ENCODE results near the gene PUS3. TPM values are rescaled to one million over a fixed set of nuclear protein-coding genes. Genes with fewer than 3 reads are reported as not detected.

The PUS3 gene
- total RNA-seq, 1 experiment from 2014 or later, result 11.9 TPM

DNA sequence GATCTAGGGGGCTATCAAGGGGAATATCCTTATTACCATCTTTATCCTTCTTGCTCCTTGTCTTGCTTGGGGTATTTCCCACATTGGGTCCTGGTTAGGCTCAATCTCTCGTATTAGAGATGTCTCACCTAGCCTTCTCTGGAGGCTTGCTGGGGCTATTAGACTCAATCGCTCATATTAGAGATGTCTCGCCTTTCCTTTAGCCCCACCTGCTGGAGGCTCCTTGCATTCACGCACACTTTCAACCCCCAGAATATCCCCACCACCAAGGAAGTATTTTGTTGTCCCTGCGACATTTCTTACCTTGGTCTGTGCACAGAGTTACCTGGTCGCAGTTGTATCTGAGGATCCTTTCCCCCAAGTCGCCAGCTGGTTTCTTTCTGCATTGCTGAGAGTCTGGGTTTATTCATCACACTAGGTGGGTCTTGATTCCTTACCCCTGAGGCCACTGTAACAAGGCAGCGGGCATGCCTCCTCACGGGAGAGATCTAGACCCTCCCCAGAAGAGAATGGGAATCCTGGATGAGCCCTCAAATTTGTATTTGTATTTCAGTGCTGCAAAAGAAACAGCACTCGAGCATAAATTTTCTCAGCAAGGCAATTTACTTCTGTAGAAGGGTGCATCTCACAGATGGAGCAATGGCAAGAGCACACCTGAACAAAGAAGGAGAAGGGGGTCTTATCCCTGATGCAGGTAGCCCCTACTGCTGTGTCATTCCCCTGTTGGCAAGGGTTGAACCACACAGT, 31.4 kb downstream of the PUS3 start:
- ChIA-PET RAD21 (ENCODE audit: low non-redundant PET in 1 of 2, low total read pairs in 2 of 2, uncharacterized antibody in 2 of 2, unreplicated experiment in 2 of 2) (no interaction called here), POLR2A (no interaction called here), CTCF (no interaction called here)
- H2AFZ ChIP-seq (ENCODE audit: low read depth, low read length, poor library complexity, severe bottlenecking), result no peak overlapping the region
- peaks cover 0 to 6% of the 10 kb centered on the region in 2 experiments; a peak in 1 of 4 replicates for H3K9me3 ChIP-seq (ENCODE audit: control insufficient read depth in 1 of 2, insufficient read depth in 1 of 2, low read depth in 1 of 2, low read length in 2 of 2)
- H3K27ac ChIP-seq (ENCODE audit: low read depth, low read length), result no peak overlapping the region
- no peaks in the 10 kb centered on the region for H3K79me2 ChIP-seq (ENCODE audit: insufficient read depth, low read length)
- H3K9ac ChIP-seq (ENCODE audit: low read length), result no peak overlapping the region
- no peak for TF ChIP-seq CEBPB (IDR thresholded peaks at IDR 0.05; ENCODE audit: low read depth)
- TF ChIP-seq, protein P1, sequence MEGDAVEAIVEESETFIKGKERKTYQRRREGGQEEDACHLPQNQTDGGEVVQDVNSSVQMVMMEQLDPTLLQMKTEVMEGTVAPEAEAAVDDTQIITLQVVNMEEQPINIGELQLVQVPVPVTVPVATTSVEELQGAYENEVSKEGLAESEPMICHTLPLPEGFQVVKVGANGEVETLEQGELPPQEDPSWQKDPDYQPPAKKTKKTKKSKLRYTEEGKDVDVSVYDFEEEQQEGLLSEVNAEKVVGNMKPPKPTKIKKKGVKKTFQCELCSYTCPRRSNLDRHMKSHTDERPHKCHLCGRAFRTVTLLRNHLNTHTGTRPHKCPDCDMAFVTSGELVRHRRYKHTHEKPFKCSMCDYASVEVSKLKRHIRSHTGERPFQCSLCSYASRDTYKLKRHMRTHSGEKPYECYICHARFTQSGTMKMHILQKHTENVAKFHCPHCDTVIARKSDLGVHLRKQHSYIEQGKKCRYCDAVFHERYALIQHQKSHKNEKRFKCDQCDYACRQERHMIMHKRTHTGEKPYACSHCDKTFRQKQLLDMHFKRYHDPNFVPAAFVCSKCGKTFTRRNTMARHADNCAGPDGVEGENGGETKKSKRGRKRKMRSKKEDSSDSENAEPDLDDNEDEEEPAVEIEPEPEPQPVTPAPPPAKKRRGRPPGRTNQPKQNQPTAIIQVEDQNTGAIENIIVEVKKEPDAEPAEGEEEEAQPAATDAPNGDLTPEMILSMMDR (IDR thresholded peaks at IDR 0.05 in 2 of 3, conservative IDR thresholded peaks at IDR 0.05 in 1 of 3; ENCODE audit: borderline replicate concordance in 1 of 3, insufficient read depth in 1 of 3, low read depth in 2 of 3, low read length in 2 of 3), result peak; percentile 44 to 69 (median 69); a peak in 5 of 6 replicates
- TF ChIP-seq RAD21 (IDR thresholded peaks at IDR 0.05; ENCODE audit: low read depth), result peak; percentile 73
- no TSS peak for BruUV-seq (replicated peaks)
- H3K4me1 ChIP-seq (ENCODE audit: control insufficient read depth in 1 of 2, insufficient read depth in 2 of 2, low read length in 2 of 2), result no peaks in the 10 kb centered on the region
- H3K4me2 ChIP-seq (ENCODE audit: low read length), result no peak overlapping the region
- H3K4me3 ChIP-seq (replicated peaks in 1 of 2; ENCODE audit: low read depth in 1 of 2, low read length in 2 of 2), result no peak overlapping the region
- ATAC-seq (peak; percentile 81), DNase-seq (ENCODE audit: low read depth, low spot score) (peak; percentile 29)
- H3K9me2 ChIP-seq (ENCODE audit: insufficient read depth), result no peaks in the 10 kb centered on the region
- intact Hi-C loops (cut with micrococcal nuclease), result loop anchor here (5.0 kb wide), 2 partner anchors 524 to 1034 kb away; no protein-coding TSS in a partner anchor
- H4K20me1 ChIP-seq (ENCODE audit: insufficient read depth), result no peaks in the 10 kb centered on the region
- no peaks in the 10 kb centered on the region for H3K36me3 ChIP-seq (ENCODE audit: control insufficient read depth in 1 of 2, insufficient read depth in 2 of 2, low read length in 2 of 2)
- H3K27me3 ChIP-seq (ENCODE audit: insufficient read depth, low read length), result no peaks in the 10 kb centered on the region; the same call in 1 of the 2 replicates

- DNase-seq (ENCODE audit: low read depth, low spot score), result no peak
- ChIA-PET POLR2A (no interaction called here), RAD21 (ENCODE audit: low non-redundant PET in 1 of 2, low total read pairs in 2 of 2, uncharacterized antibody in 2 of 2, unreplicated experiment in 2 of 2) (no interaction called here), CTCF (no interaction called here)
- H4K20me1 ChIP-seq (ENCODE audit: insufficient read depth), result no peaks in the 10 kb centered on the region
- no peak overlapping the region for H3K27ac ChIP-seq (ENCODE audit: low read depth, low read length)
- no peaks in the 10 kb centered on the region for H3K79me2 ChIP-seq (ENCODE audit: insufficient read depth, low read length)
- H3K9me2 ChIP-seq (ENCODE audit: insufficient read depth), result no peaks in the 10 kb centered on the region
- TF ChIP-seq ZFX (IDR thresholded peaks at IDR 0.05) (no peak), EGR1 (IDR thresholded peaks at IDR 0.05; ENCODE audit: low read depth) (no peak), ELF1 (IDR thresholded peaks at IDR 0.05; ENCODE audit: borderline replicate concordance, low read depth) (no peak), EZH2 (IDR thresholded peaks at IDR 0.05) (no peak), POLR2AphosphoS5 (IDR thresholded peaks at IDR 0.05; ENCODE audit: low read depth, low read length) (no peak), POLR2A (IDR thresholded peaks at IDR 0.05; ENCODE audit: borderline replicate concordance, extremely low read depth, insufficient read depth, insufficient read length) (no peak), EZH2phosphoT487 (IDR thresholded peaks at IDR 0.05; ENCODE audit: borderline replicate concordance) (no peak), ZNF274 (IDR thresholded peaks at IDR 0.05; ENCODE audit: low read depth, low read length) (no peak), RAD21 (IDR thresholded peaks at IDR 0.05; ENCODE audit: low read depth) (0 out of 2 replicates have a peak, but pooled peaks have one; percentile 23)
- TF ChIP-seq, protein P1 (IDR thresholded peaks at IDR 0.05 in 2 of 3, conservative IDR thresholded peaks at IDR 0.05 in 1 of 3; ENCODE audit: borderline replicate concordance in 1 of 3, insufficient read depth in 1 of 3, low read depth in 2 of 3, low read length in 2 of 3), result peak in 1 of 3 experiments; percentile 8; a peak in 1 of 6 replicates
- no TSS peak for BruUV-seq (replicated peaks)
- no peak overlapping the region for H3K4me2 ChIP-seq (ENCODE audit: low read length)
- no peaks in the 10 kb centered on the region; the same call in 1 of the 2 replicates for H3K27me3 ChIP-seq (ENCODE audit: insufficient read depth, low read length)
- H3K9me3 ChIP-seq (ENCODE audit: control insufficient read depth in 1 of 2, insufficient read depth in 1 of 2, low read depth in 1 of 2, low read length in 2 of 2), result peaks cover 0 to 6% of the 10 kb centered on the region in 2 experiments; a peak in 1 of 4 replicates
- H3K36me3 ChIP-seq (ENCODE audit: control insufficient read depth in 1 of 2, insufficient read depth in 2 of 2, low read length in 2 of 2), result no peaks in the 10 kb centered on the region
- no peak overlapping the region for H3K9ac ChIP-seq (ENCODE audit: low read length)
- no peak for ATAC-seq
- H3K4me1 ChIP-seq (ENCODE audit: control insufficient read depth in 1 of 2, insufficient read depth in 2 of 2, low read length in 2 of 2), result no peaks in the 10 kb centered on the region
- intact Hi-C loops (cut with micrococcal nuclease), result no loop called here
- no peak overlapping the region for H3K4me3 ChIP-seq (replicated peaks in 1 of 2; ENCODE audit: low read depth in 1 of 2, low read length in 2 of 2)
- no peak overlapping the region for H2AFZ ChIP-seq (ENCODE audit: low read depth, low read length, poor library complexity, severe bottlenecking)
These were observed 33.5 kb downstream of the PUS3 start for GRCh38 chr11:125869521-125869920.

Measured in HCT116 (cell line).